Activated CD8-positive, alpha-beta memory T cell treated with anti-CD3 and anti-CD28 coated beads for 48 hours (primary cell): Measurements from ENCODE around the gene TUBAL3.

Source experiments
- DNase-seq, 3 experiments: peaks; one replicate each; pipeline ENCODE4 v3.0.0-alpha.2; 2020; ENCODE audit warnings: low read depth in 2 of 3, low spot score in 2 of 3

The TUBAL3 gene

DNA sequence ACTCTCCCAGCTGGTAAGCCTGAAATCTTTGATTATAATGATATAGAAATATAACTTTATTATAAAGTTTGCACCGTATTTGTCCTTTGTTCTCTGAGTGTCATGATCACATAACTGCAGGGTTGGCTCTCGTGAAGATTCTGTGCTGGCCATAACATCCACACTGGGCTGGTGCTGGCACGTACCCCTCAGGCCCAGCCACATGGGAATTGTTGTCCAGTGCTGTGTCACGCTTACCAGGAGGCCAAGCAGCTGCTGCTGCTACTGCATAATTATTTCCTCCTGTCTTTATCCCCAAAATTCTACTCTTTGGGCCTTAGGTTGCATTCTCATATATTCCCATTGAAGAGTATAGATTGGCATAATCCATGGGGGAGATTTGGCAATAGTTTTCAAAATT, 60.6 kb downstream of the TUBAL3 start:
- no peak for DNase-seq

DNA sequence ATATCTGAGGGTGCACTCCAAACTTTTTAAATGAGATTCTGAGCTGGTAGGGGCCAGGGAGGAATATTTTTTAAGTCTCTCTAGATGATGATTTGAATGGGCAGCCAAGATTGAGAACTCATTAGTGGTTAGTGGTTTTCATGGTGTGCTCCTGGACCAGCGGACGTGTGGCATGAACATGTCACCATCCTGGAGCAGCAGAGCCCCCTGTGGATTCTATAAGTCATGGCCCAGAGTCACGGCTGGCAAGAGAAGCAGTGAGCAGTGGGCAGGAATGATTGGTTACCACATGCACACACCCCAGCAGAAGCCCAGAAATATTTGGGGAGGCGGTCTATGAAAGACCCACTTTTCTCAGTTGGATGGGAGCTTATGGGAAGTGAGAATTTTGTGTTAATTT, 61.1 kb downstream of the TUBAL3 start:
- no peak for DNase-seq
